ENCODE measurements around the gene SH3GLB1.

DNA sequence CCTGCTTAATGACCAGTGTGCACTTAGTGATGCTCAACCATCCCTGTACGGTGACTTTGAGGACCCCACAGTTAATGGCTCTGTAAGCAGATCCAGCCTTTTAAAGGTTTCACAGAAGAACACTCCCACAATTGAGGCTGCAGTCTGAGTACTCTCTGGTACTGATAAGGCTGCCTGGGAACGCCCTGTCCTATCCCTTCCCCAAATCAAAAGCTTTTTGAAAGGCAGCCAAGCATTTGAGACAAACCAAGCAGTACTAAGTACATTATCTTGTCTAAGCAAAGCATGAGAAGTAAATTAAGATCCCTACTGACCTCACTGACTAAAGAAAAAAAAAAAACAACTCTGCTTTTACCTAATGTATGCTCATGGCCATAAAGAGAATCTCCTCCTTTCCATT is 60.7 kb downstream of the SH3GLB1 start:
- TF ChIP-seq CTCF (IDR thresholded peaks at IDR 0.05): no peak
- no peak for TF ChIP-seq EZH2 (IDR thresholded peaks at IDR 0.05; ENCODE audit: borderline replicate concordance, insufficient read depth, low read depth, low read length, poor library complexity, severe bottlenecking)
